D721Med (cell line): Measurements from ENCODE around the gene FARS2.

Experiments
- DNase-seq: peaks from one replicate; pipeline ENCODE4 v3.0.0; 2011; ENCODE audit warnings: low spot score; ENCODE audit not compliant: insufficient read length
- FAIRE-seq: peaks from 2 replicates; lab custom pipeline; 2011; peaks lifted over from hg19 to GRCh38; lab: Jason Lieb, UNC
- TF ChIP-seq, protein P1 (sequence below): IDR thresholded peaks from 2 replicates; pipeline ENCODE4 v1.5.1; 2012; ENCODE audit warnings: mild to moderate bottlenecking, control low read depth; ENCODE audit not compliant: insufficient read depth; ENCODE audit errors: missing control alignments

FARS2 gene

DNA sequence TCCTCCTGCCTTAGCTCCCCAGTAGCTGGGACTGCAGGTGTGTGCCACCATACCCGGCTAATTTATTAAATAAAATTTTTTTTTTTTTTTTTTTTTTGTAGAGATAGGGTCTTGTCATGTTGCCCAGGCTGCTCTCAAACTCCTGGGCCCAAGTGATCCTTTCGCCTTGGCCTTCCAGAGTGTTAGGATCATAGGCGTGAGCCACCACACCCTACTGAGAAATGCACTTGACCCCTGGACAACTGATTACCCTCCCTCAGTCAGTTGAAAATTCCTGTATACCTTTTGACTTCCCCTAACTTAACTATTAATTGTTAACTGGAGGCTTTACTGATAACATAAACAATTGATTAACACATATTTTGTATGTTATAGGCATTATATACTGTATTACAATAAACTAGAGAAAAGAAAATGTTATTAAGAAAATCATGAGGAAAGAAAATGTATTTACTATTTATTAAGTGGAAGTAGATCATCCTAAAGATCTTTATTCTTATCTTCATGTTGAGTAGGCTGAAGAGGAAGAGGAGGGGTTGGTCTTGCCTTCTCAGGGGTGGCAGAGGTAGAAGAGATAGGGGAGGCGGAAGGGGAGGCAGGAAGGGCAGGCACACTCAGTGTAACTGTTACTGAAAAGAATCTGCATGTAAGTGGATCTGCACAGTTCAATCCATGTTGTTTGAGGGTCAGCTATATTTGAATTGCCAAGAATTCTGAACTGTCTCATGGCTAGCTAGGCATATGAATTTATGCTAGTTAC lies 104.3 kb downstream of the FARS2 start:
- no peak for FAIRE-seq
- no peak for DNase-seq

DNA sequence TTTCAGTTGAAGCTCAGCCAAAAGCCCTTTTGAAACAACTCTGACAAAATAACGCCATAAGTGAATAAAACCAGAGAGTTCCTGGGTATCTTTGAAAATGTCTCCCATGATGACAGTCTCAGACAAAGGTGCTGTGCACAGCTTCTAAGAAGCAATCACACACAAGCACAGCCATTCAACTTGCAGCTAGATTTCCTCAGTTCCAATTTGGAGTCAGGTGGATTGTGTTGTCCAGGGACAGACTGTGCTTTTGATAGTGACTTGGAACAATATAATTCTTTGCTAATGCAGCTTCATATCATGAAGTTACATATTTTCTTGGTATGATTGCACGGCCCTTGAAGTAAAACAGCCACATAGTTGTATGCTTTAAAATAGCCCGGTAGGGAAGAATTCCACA lies 105.6 kb downstream of the FARS2 start:
- DNase-seq (no peak), FAIRE-seq (no peak)
- TF ChIP-seq, protein P1, sequence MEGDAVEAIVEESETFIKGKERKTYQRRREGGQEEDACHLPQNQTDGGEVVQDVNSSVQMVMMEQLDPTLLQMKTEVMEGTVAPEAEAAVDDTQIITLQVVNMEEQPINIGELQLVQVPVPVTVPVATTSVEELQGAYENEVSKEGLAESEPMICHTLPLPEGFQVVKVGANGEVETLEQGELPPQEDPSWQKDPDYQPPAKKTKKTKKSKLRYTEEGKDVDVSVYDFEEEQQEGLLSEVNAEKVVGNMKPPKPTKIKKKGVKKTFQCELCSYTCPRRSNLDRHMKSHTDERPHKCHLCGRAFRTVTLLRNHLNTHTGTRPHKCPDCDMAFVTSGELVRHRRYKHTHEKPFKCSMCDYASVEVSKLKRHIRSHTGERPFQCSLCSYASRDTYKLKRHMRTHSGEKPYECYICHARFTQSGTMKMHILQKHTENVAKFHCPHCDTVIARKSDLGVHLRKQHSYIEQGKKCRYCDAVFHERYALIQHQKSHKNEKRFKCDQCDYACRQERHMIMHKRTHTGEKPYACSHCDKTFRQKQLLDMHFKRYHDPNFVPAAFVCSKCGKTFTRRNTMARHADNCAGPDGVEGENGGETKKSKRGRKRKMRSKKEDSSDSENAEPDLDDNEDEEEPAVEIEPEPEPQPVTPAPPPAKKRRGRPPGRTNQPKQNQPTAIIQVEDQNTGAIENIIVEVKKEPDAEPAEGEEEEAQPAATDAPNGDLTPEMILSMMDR = no peak

More for the DNA sequence above, 104.3 kb downstream of the FARS2 start:
- TF ChIP-seq, protein P1 = no peak

DNA sequence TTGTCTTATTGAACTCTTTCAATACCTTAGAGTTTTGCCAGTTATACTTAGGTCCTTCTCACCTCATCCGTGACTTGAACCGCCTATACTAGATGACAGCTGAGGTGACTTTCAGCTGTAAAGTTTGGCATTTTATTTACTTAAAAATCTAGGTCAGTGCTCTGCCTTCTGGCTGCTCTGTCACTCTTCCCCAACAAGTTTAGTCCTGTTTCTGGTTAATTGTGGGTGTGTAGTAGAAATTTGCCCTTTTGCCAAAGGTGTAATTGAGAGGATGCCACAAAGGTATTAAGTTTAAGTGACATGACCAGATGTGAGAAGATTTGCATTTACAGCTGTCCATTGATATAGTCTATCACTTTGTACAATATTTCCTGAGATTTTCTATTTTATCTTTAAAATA lies 106.2 kb downstream of the FARS2 start:
- TF ChIP-seq, protein P1 = no peak
- no peak for DNase-seq
- FAIRE-seq = no peak

DNA sequence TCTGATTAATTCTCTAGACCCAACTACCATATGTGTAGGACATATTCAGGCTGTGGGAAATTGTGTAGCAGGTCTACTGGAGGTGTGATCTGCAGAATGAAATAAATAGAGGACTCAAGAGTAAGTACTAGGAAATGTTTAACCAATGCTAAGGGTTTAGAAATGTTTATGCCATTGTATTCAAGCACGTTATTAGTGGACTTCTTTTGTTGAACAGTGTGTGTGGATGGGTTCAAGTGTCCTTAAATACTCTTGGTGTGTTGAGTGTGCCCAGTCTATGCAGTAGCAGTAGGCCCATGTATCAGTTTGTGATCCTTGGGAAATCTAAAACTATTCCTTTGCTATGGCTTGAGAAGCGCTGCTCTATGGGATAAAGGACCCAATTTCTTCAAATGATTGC lies 112.1 kb downstream of the FARS2 start:
- DNase-seq (no peak), FAIRE-seq (no peak)
- TF ChIP-seq, protein P1 = no peak

DNA sequence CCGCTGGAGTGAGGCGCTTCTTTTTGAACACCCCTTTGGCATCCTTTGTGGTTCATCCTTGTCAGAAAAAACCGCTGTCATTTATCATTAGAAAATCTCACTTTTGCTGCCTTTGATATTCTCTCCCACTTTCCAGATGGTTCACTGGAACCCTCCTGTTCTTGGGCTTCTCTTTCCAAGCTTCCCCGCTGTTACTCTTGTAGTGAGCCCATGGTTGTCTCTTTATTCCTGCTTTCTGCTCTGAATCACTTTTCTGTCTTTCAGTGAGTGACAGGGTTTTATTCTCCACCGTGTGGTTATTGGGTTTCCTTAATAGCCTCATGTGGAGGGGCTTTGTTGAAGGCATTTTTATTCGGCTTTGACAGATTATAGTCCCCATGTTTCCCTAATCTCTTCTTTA lies 117.0 kb downstream of the FARS2 start:
- FAIRE-seq (no peak), DNase-seq (no peak)
- TF ChIP-seq, protein P1 = no peak

DNA sequence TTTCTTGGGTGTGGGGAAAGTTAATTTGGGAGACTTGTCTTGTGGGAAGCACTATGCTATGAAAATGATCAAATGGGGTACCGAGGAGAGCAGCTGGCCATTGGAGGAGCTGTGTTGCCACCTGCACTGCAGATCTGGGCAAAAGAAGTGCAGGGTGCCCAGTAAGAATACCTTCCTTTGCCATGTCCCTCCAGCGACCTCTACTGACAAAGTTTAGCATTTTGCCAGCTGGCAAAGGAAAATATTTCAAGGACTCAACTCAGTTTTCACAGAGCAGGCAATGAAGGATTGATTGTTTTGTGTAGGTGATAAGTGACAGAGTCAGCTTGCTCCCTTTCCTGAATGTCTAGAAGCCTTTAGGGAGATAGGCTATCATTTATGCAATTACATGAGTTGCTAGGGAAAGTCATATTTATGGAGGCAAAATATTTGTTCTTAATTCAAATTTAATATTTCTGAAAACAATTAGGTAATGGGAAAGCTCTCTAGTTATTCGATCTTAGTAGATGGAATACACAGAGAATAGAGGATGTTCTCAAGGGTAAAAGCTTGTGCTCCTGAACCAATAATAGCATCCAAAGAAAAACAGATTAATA lies 118.4 kb downstream of the FARS2 start:
- no peak for DNase-seq
- TF ChIP-seq, protein P1 = peak; percentile 94

DNA sequence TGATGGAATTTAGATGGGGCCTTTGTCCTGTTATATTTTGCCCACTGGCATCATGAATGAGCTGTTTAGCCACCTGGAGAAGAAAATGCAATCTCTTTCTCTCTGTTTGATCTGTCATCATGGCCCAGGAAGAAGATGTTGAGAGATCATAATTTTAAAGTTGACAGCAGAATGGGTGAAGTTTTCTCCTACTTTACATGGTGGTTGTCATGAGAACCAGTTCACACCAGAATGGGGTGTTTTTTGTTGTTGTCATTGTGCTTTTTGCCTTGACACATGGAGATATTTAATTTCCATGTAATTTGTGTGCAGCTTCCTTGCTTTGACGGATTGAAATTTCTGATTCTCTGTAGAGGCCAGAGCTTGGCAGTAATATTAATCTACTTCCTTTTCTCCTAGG lies 122.5 kb downstream of the FARS2 start:
- FAIRE-seq (no peak), DNase-seq (no peak)
- TF ChIP-seq, protein P1 = no peak

More for the DNA sequence above, 118.4 kb downstream of the FARS2 start:
- FAIRE-seq = no peak
